Panc1 (cell line): ENCODE data around the gene RPS19BP1.

ENCODE experiments used
- TF ChIP-seq, protein P1 (sequence below), 2 experiments: IDR thresholded peaks; 2 replicates each; pipeline ENCODE4 v1.6.1; 2011 to 2012; ENCODE audit warnings: low read depth in 2 of 2, control low read depth in 1 of 2, low read length in 1 of 2, mild to moderate bottlenecking in 1 of 2, moderate library complexity in 1 of 2; ENCODE audit not compliant: insufficient read depth in 1 of 2
- TF ChIP-seq, protein P2 (sequence below): fragments of 450-650 bp; IDR thresholded peaks from 2 replicates; pipeline ENCODE4 v1.5.1; 2017; ENCODE audit warnings: mild to moderate bottlenecking

DNA sequence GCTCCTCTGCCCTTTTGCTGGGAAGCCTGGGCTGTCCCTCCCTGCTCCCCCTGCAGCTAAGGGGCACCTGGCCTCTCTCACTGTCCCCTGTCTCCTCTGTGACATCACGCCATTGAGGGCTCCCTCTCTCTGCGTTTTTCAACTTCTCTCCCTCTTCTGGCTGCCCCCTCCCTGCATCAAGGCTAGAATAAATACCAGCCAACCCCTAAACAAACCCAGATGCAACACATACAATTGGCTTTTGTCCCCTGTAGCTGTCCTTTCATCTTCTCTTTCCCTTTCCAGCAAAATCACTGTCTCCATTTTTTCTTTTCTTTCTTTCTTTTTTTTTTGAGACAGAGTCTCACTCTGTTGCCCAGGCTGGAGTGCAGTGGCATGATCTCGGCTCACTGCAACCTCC lies 33.7 kb downstream of the RPS19BP1 start:
- TF ChIP-seq, protein P1, sequence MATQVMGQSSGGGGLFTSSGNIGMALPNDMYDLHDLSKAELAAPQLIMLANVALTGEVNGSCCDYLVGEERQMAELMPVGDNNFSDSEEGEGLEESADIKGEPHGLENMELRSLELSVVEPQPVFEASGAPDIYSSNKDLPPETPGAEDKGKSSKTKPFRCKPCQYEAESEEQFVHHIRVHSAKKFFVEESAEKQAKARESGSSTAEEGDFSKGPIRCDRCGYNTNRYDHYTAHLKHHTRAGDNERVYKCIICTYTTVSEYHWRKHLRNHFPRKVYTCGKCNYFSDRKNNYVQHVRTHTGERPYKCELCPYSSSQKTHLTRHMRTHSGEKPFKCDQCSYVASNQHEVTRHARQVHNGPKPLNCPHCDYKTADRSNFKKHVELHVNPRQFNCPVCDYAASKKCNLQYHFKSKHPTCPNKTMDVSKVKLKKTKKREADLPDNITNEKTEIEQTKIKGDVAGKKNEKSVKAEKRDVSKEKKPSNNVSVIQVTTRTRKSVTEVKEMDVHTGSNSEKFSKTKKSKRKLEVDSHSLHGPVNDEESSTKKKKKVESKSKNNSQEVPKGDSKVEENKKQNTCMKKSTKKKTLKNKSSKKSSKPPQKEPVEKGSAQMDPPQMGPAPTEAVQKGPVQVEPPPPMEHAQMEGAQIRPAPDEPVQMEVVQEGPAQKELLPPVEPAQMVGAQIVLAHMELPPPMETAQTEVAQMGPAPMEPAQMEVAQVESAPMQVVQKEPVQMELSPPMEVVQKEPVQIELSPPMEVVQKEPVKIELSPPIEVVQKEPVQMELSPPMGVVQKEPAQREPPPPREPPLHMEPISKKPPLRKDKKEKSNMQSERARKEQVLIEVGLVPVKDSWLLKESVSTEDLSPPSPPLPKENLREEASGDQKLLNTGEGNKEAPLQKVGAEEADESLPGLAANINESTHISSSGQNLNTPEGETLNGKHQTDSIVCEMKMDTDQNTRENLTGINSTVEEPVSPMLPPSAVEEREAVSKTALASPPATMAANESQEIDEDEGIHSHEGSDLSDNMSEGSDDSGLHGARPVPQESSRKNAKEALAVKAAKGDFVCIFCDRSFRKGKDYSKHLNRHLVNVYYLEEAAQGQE (IDR thresholded peaks at IDR 0.05; ENCODE audit: insufficient read depth in 1 of 2, low read depth in 2 of 2, low read length in 1 of 2) = no peak
- TF ChIP-seq, protein P2, sequence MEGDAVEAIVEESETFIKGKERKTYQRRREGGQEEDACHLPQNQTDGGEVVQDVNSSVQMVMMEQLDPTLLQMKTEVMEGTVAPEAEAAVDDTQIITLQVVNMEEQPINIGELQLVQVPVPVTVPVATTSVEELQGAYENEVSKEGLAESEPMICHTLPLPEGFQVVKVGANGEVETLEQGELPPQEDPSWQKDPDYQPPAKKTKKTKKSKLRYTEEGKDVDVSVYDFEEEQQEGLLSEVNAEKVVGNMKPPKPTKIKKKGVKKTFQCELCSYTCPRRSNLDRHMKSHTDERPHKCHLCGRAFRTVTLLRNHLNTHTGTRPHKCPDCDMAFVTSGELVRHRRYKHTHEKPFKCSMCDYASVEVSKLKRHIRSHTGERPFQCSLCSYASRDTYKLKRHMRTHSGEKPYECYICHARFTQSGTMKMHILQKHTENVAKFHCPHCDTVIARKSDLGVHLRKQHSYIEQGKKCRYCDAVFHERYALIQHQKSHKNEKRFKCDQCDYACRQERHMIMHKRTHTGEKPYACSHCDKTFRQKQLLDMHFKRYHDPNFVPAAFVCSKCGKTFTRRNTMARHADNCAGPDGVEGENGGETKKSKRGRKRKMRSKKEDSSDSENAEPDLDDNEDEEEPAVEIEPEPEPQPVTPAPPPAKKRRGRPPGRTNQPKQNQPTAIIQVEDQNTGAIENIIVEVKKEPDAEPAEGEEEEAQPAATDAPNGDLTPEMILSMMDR = no peak
